SKM-1 (cell line): ENCODE results near the gene ASPG.

ENCODE experiments used
- DNase-seq: peaks from one replicate; lab custom pipeline; 2025; ENCODE audit not compliant: unreplicated experiment; lab: John Stamatoyannopoulos, UW

The ASPG gene

GRCh38 chr14:104075530-104076151 lies 9.9 kb upstream of the ASPG start:
- no peak for DNase-seq

GRCh38 chr14:104076743-104077142 lies 8.8 kb upstream of the ASPG start:
- DNase-seq = no peak

- DNase-seq = peak; percentile 24
Observed at GRCh38 chr14:104078031-104078455, 7.5 kb upstream of the ASPG start.

GRCh38 chr14:104080376-104081260 lies 4.9 kb upstream of the ASPG start:
- DNase-seq = no peak

GRCh38 chr14:104081261-104081835 lies 4.2 kb upstream of the ASPG start:
- no peak for DNase-seq

GRCh38 chr14:104081951-104082464 lies 3.5 kb upstream of the ASPG start:
- DNase-seq = no peak

GRCh38 chr14:104082807-104083206 lies 2.7 kb upstream of the ASPG start:
- no peak for DNase-seq

GRCh38 chr14:104084251-104085002 lies 1.1 kb upstream of the ASPG start:
- DNase-seq = no peak

GRCh38 chr14:104085889-104086201 lies 345 bp downstream of the ASPG start:
- DNase-seq = no peak

GRCh38 chr14:104086210-104086660 lies 735 bp downstream of the ASPG start:
- no peak for DNase-seq

GRCh38 chr14:104086661-104087461 lies 1.4 kb downstream of the ASPG start:
- DNase-seq = no peak

- no peak for DNase-seq
Observed at GRCh38 chr14:104087505-104087904, 2.0 kb downstream of the ASPG start.

GRCh38 chr14:104087981-104088850 lies 2.7 kb downstream of the ASPG start:
- DNase-seq = no peak

GRCh38 chr14:104090071-104090748 lies 4.7 kb downstream of the ASPG start:
- no peak for DNase-seq

GRCh38 chr14:104091061-104091926 lies 5.8 kb downstream of the ASPG start:
- no peak for DNase-seq

GRCh38 chr14:104091927-104092771 lies 6.6 kb downstream of the ASPG start:
- no peak for DNase-seq

- DNase-seq = no peak
Observed at GRCh38 chr14:104092931-104093365, 7.4 kb downstream of the ASPG start.
